Measurements from ENCODE around the gene KRT38. TPM values are rescaled to one million over a fixed set of nuclear protein-coding genes. Genes with fewer than 3 reads are reported as not detected.

KRT38 gene
- total RNA-seq, 1 donor from 2014 or later, result not detected

- Histone ChIP-seq H4K20me1 (ENCODE audit: low read depth) (no peaks in the 10 kb centered on the region), H3K36me3 (no peaks in the 10 kb centered on the region), H3K4me2 (no peak overlapping the region), H3F3A (ENCODE audit: low read depth) (no peaks in the 10 kb centered on the region), H3K9ac (no peak overlapping the region), H3K27ac (no peak overlapping the region), H3K9me3 (ENCODE audit: low read depth) (no peaks in the 10 kb centered on the region), H3K4me1 (no peaks in the 10 kb centered on the region), H3K4me3 (no peak overlapping the region), H2AFZ (replicated peaks) (no peak overlapping the region), H3K27me3 (no peaks in the 10 kb centered on the region), H3K79me2 (ENCODE audit: low read depth) (no peaks in the 10 kb centered on the region)
- Mint-ChIP-seq H3K27me3 (ENCODE audit: insufficient read depth, low read depth) (peaks cover 8% of the 10 kb centered on the region), H3K27ac (no peak overlapping the region), H3K4me3 (no peak overlapping the region), H3K36me3 (no peaks in the 10 kb centered on the region), H3K4me1 (peaks cover 4% of the 10 kb centered on the region), H3K9me3 (peaks cover 8% of the 10 kb centered on the region)
- no peak for DNase-seq (ENCODE audit: low spot score)
- TF ChIP-seq CTCF (IDR thresholded peaks at IDR 0.05) (no peak), EZH2phosphoT487 (IDR thresholded peaks at IDR 0.05) (no peak), EZH2 (IDR thresholded peaks at IDR 0.05) (no peak)
Observed at GRCh38 chr17:41391535-41391934, 49.2 kb downstream of the KRT38 start.

GRCh38 chr17:41390411-41390938 is 50.3 kb downstream of the KRT38 start:
- Mint-ChIP-seq H3K4me1 (peaks cover 4% of the 10 kb centered on the region), H3K27ac (no peak overlapping the region), H3K36me3 (no peaks in the 10 kb centered on the region), H3K27me3 (ENCODE audit: insufficient read depth, low read depth) (peaks cover 8% of the 10 kb centered on the region), H3K4me3 (no peak overlapping the region), H3K9me3 (peaks cover 8% of the 10 kb centered on the region)
- no peak overlapping the region for H3K9ac ChIP-seq
- no peak overlapping the region for H3K27ac ChIP-seq
- H3K36me3 ChIP-seq, result no peaks in the 10 kb centered on the region
- H4K20me1 ChIP-seq (ENCODE audit: low read depth), result no peaks in the 10 kb centered on the region
- DNase-seq (ENCODE audit: low spot score), result no peak
- no peaks in the 10 kb centered on the region for H3K27me3 ChIP-seq
- no peak overlapping the region for H3K4me2 ChIP-seq
- no peaks in the 10 kb centered on the region for H3K9me3 ChIP-seq (ENCODE audit: low read depth)
- H3K4me1 ChIP-seq, result no peaks in the 10 kb centered on the region
- no peak for TF ChIP-seq EZH2 (IDR thresholded peaks at IDR 0.05)
- TF ChIP-seq CTCF (IDR thresholded peaks at IDR 0.05), result no peak
- no peak overlapping the region for H3K4me3 ChIP-seq
- no peaks in the 10 kb centered on the region for H3K79me2 ChIP-seq (ENCODE audit: low read depth)
- no peak overlapping the region for H2AFZ ChIP-seq (replicated peaks)
- no peaks in the 10 kb centered on the region for H3F3A ChIP-seq (ENCODE audit: low read depth)

GRCh38 chr17:41387670-41388069 is 53.1 kb downstream of the KRT38 start:
- Mint-ChIP-seq H3K4me1 (peaks cover 4% of the 10 kb centered on the region), H3K9me3 (peaks cover 8% of the 10 kb centered on the region), H3K27me3 (ENCODE audit: insufficient read depth, low read depth) (peaks cover 8% of the 10 kb centered on the region), H3K27ac (no peak overlapping the region), H3K36me3 (no peaks in the 10 kb centered on the region), H3K4me3 (no peak overlapping the region)
- DNase-seq (ENCODE audit: low spot score), result no peak
- TF ChIP-seq EZH2 (IDR thresholded peaks at IDR 0.05), result no peak
- TF ChIP-seq CTCF (IDR thresholded peaks at IDR 0.05), result no peak
- no peak for TF ChIP-seq EZH2phosphoT487 (IDR thresholded peaks at IDR 0.05)
- no peak overlapping the region for H3K9ac ChIP-seq
- H3K4me2 ChIP-seq, result no peak overlapping the region
- no peak overlapping the region for H3K27ac ChIP-seq
- H2AFZ ChIP-seq (replicated peaks), result no peak overlapping the region
- no peaks in the 10 kb centered on the region for H3K79me2 ChIP-seq (ENCODE audit: low read depth)
- no peaks in the 10 kb centered on the region for H3F3A ChIP-seq (ENCODE audit: low read depth)
- no peaks in the 10 kb centered on the region for H3K27me3 ChIP-seq
- H3K4me3 ChIP-seq, result no peak overlapping the region
- H3K4me1 ChIP-seq, result no peaks in the 10 kb centered on the region
- no peaks in the 10 kb centered on the region for H3K9me3 ChIP-seq (ENCODE audit: low read depth)
- H3K36me3 ChIP-seq, result no peaks in the 10 kb centered on the region
- no peaks in the 10 kb centered on the region for H4K20me1 ChIP-seq (ENCODE audit: low read depth)

All from neural progenitor cell (in vitro differentiated cells).